Measurements from ENCODE around the gene TECPR2.

TECPR2 gene

DNA sequence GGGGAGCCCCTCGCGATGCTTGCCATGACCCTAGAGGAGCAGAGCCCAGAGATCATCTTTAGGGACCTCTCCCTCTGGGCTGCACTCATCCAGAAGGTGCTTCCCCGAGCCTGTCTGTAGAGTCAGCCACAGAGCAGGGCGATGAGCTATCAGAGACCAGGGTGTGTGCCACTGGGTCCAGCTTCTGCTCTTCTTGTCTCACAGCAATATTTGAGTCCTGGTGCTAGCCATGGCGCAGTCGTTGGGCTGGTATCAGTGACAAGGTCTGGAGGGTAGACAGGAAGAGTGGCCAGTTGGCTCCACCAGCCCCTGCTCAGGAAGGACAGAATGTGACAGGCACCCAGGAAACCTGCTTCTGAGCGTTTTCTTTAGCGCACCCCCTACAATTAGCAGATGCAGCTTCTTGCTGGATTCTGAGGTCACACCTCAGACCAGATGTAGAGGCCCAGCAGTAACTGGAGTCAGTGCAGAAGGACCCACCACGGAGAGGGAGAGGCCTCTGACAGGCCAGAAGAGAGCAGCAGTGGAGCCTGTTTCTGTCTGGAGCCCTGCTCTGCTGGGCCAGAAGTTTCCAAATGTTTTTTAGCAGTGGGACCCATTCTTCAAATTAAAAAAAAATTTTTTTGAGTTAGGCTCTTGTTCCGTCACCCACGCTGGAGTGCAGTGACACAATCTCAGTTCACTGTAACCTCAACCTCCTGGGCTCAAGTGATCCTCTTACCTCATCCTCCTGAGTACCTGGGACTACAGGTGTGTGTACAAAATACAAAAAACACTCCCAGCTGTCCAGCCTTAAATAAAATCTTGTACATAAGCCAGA is 123.2 kb downstream of the TECPR2 start:
- H3K4me2 ChIP-seq (ENCODE audit: low read length): no peak overlapping the region
- no peak for TF ChIP-seq EZH2phosphoT487 (IDR thresholded peaks at IDR 0.05; ENCODE audit: borderline replicate concordance, low read length)
- TF ChIP-seq, protein P1, sequence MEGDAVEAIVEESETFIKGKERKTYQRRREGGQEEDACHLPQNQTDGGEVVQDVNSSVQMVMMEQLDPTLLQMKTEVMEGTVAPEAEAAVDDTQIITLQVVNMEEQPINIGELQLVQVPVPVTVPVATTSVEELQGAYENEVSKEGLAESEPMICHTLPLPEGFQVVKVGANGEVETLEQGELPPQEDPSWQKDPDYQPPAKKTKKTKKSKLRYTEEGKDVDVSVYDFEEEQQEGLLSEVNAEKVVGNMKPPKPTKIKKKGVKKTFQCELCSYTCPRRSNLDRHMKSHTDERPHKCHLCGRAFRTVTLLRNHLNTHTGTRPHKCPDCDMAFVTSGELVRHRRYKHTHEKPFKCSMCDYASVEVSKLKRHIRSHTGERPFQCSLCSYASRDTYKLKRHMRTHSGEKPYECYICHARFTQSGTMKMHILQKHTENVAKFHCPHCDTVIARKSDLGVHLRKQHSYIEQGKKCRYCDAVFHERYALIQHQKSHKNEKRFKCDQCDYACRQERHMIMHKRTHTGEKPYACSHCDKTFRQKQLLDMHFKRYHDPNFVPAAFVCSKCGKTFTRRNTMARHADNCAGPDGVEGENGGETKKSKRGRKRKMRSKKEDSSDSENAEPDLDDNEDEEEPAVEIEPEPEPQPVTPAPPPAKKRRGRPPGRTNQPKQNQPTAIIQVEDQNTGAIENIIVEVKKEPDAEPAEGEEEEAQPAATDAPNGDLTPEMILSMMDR (IDR thresholded peaks at IDR 0.05; ENCODE audit: low read depth, low read length, poor library complexity, severe bottlenecking): no peak
- H3K27ac ChIP-seq (ENCODE audit: low read depth, low read length): no peak overlapping the region
- H3K4me1 ChIP-seq (ENCODE audit: control insufficient read depth, low read length): no peaks in the 10 kb centered on the region
- H3K9me3 ChIP-seq (ENCODE audit: control insufficient read depth, insufficient read depth, low read length): no peaks in the 10 kb centered on the region
- H3K79me2 ChIP-seq (ENCODE audit: control insufficient read depth, low read length): no peaks in the 10 kb centered on the region
- H3K9me2 ChIP-seq (replicated peaks; ENCODE audit: control insufficient read depth, low read length): no peaks in the 10 kb centered on the region
- H3K4me3 ChIP-seq (ENCODE audit: low read length): no peak overlapping the region
- no peaks in the 10 kb centered on the region for H4K20me1 ChIP-seq (ENCODE audit: control insufficient read depth, insufficient read depth, low read depth, low read length)
- H3F3A ChIP-seq (ENCODE audit: control insufficient read depth, insufficient read depth): no peaks in the 10 kb centered on the region
- no peaks in the 10 kb centered on the region for H3K27me3 ChIP-seq (ENCODE audit: control insufficient read depth, low read length)
- H3K36me3 ChIP-seq (ENCODE audit: control insufficient read depth, low read length): no peaks in the 10 kb centered on the region

DNA sequence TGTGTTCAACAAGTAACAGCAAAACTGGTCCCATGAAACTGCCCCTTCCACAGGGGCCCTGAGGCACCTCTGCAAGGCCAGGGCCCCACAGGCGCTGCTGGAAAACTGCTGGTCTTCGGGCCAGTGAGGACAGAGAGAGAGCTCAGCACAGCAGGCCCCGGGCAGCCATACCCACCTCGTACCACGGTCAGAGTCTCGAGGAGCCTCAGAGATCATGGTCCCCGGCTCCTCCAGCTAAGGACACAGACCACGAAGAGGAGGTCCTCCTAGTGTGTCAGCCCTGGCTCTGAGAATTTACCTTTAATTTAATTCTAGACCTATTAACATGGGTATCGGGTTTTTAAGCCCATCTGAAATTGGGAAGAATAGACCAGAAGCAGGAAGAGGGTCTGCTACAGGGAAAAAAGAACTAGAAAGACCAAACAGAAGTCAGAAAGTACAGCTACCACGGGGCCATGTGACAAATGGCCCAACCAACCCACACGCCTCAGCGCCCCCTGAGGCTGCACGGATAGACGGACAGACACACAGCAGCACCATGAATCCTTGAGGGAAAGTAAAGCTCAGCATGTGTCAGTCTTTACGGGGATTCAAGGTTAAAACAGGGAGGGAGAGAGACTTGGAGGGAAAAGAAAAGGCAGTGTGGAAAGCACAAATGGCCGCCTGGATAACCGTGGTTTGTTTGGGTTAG is 123.9 kb downstream of the TECPR2 start:
- no peaks in the 10 kb centered on the region for H3K36me3 ChIP-seq (ENCODE audit: control insufficient read depth, low read length)
- H4K20me1 ChIP-seq (ENCODE audit: control insufficient read depth, insufficient read depth, low read depth, low read length): no peaks in the 10 kb centered on the region
- no peaks in the 10 kb centered on the region for H3K9me2 ChIP-seq (replicated peaks; ENCODE audit: control insufficient read depth, low read length)
- no peaks in the 10 kb centered on the region for H3K4me1 ChIP-seq (ENCODE audit: control insufficient read depth, low read length)
- H3K9me3 ChIP-seq (ENCODE audit: control insufficient read depth, insufficient read depth, low read length): no peaks in the 10 kb centered on the region
- no peak overlapping the region for H3K27ac ChIP-seq (ENCODE audit: low read depth, low read length)
- H3K4me2 ChIP-seq (ENCODE audit: low read length): no peak overlapping the region
- H3K79me2 ChIP-seq (ENCODE audit: control insufficient read depth, low read length): no peaks in the 10 kb centered on the region
- H3K4me3 ChIP-seq (ENCODE audit: low read length): no peak overlapping the region
- H3K27me3 ChIP-seq (ENCODE audit: control insufficient read depth, low read length): no peaks in the 10 kb centered on the region
- no peak for TF ChIP-seq EZH2phosphoT487 (IDR thresholded peaks at IDR 0.05; ENCODE audit: borderline replicate concordance, low read length)
- TF ChIP-seq, protein P1 (IDR thresholded peaks at IDR 0.05; ENCODE audit: low read depth, low read length, poor library complexity, severe bottlenecking): no peak
- H3F3A ChIP-seq (ENCODE audit: control insufficient read depth, insufficient read depth): no peaks in the 10 kb centered on the region

DNA sequence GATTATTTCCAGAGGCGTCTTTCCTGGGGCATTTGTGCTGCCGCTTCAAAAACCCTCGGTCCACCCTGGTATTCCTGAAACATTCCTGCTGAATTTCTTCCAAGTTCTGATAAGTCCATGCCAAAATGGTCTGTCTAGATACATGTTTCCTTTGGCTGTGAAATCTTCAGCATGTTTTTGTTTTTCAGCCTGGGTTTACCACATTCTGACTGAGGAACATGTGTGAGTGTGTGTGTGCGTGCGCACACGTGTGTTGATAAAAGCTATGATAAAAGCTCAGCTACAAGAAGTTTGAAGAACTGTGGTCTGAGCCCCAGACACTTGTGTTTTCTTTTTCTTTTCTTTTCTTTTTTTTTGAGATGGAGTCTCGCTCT is 124.5 kb downstream of the TECPR2 start:
- H3K9me3 ChIP-seq (ENCODE audit: control insufficient read depth, insufficient read depth, low read length): no peaks in the 10 kb centered on the region
- H3K4me2 ChIP-seq (ENCODE audit: low read length): no peak overlapping the region
- H3K27ac ChIP-seq (ENCODE audit: low read depth, low read length): no peak overlapping the region
- H3K79me2 ChIP-seq (ENCODE audit: control insufficient read depth, low read length): no peaks in the 10 kb centered on the region
- no peaks in the 10 kb centered on the region for H3F3A ChIP-seq (ENCODE audit: control insufficient read depth, insufficient read depth)
- TF ChIP-seq, protein P1 (IDR thresholded peaks at IDR 0.05; ENCODE audit: low read depth, low read length, poor library complexity, severe bottlenecking): no peak
- no peak for TF ChIP-seq EZH2phosphoT487 (IDR thresholded peaks at IDR 0.05; ENCODE audit: borderline replicate concordance, low read length)
- no peaks in the 10 kb centered on the region for H3K27me3 ChIP-seq (ENCODE audit: control insufficient read depth, low read length)
- H3K36me3 ChIP-seq (ENCODE audit: control insufficient read depth, low read length): no peaks in the 10 kb centered on the region
- H3K9me2 ChIP-seq (replicated peaks; ENCODE audit: control insufficient read depth, low read length): no peaks in the 10 kb centered on the region
- no peak overlapping the region for H3K4me3 ChIP-seq (ENCODE audit: low read length)
- no peaks in the 10 kb centered on the region for H3K4me1 ChIP-seq (ENCODE audit: control insufficient read depth, low read length)
- H4K20me1 ChIP-seq (ENCODE audit: control insufficient read depth, insufficient read depth, low read depth, low read length): no peaks in the 10 kb centered on the region

All from DOHH2 (cell line).